Activated naive CD4-positive, alpha-beta T cell (primary cell): Measurements from ENCODE around the gene PCTP.

ENCODE experiments used
- DNase-seq, 4 experiments: peaks; one replicate each; lab custom pipeline; 2025; lab: John Stamatoyannopoulos, UW

Gene PCTP

DNA sequence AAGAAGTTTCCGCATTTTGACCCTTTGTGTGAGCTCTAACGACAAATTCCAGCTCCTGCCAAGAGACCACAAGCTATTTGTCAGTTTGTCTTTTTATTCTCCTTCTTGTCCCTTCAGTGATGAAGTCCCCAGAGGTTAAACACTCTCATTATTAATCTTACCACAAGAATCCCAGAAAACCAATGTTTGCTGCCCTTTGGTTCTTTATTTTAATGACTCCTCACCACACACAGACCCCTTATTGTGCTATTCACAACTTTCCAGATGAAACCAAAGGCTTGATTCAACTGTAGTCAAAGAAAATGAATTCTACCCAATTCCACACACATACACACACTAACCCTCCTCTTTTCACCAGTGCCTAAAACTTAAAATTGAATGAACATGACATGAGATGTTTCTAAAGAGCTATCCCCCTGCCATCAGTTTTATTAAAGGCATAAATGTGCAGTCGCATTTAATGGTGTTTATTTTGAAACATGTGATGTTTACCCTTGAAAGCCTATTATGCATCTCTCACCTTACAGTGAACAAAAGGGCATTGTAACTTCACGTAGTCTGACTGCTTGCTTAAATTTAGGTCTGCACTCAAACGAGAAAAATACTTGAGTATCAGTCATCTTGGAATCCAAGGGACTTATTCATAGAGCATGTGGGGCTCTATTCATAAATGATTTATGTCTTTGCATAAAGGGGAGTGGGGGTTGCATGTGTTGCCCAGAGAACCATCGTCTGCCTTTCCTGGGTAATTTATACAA, 44.1 kb downstream of the PCTP start:
- no peak for DNase-seq

DNA sequence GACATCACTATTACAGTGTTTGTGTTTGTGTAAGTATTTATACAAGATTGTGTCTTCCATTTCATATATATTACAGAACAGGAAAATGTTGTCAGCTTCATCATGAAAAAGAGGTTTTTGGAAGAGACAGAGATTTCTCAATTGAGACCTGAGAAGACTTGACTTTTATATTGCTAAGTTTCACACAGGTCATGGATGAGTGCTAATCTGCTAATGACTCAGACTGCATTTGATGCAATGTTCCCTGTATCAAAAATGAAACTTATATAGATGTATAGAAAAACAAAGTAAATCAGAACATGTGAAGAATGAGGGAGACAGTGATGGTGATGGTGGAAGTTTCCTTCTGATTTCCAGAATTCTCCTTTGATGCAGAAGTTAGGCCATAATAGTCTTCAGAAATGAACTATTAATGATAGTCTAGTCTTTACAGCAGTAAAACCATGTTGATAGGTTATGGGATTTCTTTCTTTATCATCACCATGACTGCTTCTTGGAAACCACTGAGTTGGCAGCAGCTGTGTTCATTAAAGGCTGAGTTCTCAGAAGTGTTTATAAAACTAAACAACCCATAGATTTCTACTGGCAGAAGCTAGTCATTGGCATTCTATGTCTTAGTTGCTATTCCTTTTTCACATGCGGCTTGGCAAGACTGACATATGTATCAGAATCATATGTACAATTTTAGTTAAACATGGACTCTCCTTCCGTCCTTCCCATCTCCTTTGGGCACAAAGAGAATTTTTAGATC, 56.1 kb downstream of the PCTP start:
- no peak for DNase-seq

DNA sequence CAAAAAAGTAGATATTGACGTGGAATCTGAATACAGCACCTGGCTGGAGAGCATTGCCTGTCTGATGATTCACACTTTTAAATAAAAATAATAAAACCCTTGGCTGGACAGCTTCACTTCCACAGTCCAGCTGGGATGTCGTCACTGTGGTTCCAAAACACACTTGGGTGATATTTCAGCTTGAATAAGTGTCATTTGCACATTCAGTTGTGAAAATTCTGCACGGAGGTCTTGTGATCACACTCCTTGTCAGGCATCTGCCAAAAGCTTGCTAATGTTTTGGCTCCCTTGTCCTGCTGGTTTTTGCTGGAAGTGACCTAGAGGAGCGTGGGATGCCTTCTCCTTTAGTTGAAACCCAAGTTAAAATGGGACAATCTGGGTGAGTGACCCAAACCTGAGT, 60.7 kb downstream of the PCTP start:
- DNase-seq = no peak

DNA sequence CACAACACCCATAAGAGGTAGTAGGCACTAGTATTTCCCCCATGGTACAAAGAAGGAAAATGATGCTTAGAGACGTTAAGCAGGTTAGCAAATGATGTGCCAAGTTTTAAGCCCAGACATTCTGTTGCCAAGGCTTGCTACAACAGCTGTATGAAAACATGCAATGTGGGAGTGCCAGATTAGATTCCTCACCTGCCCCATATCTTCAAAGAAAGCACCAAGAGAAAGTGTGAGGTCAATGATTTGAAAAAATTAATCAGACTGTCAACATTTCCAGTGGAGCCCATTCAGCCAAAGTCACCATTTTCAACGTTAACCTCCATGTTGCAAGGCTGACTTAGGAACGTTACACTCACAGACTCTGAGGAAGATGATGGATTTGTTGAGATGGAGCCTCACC, 61.5 kb downstream of the PCTP start:
- DNase-seq = no peak

DNA sequence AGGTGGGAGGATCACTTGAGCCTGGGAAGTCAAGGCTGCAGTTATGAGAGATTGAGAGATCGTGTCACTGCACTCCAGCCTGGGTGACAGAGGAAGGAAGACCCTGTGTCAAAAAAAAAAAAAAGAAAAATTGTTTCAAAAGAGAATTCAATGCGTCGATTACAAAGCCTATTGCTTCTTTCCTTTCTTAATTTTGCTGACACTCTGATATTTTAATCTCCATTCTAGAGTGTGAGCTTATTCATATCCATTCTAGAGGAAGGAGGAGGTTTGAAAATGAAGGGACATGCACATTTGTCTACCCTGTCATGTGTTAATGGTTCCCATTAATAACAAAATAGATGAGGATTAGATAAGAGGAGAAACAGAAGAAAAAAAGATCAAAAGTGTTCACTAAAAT, 63.1 kb downstream of the PCTP start:
- no peak for DNase-seq

DNA sequence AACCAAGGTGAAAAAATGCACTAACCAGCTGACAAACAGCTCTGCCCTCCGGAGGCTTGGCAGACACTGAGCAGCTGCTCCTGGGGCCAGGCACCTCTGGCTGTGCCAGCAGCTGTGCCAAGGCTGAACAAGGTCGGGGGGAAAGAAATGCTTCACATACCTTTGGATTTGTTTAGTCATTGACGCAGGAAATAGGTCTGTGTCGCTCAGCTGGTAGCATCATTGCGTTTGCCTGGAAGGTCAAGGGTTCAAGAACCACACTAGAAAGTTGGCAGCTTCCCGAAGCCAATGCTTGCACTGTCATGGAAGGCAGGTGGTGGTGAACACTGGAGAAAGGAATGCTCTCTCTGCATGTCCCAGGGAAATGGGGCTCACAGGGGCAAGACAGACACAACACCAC, 63.5 kb downstream of the PCTP start:
- no peak for DNase-seq

DNA sequence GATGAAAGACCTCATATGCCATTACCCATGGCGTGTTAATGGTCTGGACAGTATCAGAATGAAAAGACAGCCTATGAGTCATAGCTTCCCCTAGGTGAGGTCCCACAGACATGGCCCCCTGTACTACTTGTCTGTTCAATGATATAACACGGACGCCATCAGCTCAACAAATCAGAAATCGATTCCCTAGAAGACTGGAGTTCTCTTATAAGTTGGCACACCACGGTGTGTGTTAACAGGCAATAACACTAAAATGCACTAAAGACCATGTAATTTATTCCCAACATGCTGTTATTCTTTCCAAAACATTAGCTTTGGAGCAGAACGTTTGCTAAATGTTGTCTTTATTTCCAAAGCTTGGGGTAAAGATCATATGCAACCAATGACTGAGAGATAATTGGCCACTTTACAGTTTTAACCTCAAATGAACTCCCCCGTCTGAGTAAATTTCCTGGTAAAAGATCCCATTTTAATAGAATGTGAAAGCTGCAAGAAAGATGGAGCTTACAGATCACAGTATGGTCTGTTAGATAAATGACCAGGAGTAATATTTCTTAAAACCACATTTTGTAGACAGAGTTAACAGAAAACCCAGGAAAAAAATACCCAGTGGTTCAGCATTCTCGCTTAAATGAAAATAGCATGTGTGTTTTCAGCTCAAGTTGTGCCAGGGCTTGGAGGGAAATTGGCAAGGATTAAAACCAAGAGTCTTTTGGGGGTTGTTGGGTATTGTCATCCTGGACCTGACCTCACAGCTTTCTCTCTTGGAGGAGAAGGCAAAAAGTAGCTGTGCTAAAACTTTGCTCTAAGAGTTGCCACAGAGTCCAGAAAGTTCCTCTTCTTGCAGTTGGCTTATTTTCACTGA, 65.9 kb downstream of the PCTP start:
- DNase-seq = no peak

DNA sequence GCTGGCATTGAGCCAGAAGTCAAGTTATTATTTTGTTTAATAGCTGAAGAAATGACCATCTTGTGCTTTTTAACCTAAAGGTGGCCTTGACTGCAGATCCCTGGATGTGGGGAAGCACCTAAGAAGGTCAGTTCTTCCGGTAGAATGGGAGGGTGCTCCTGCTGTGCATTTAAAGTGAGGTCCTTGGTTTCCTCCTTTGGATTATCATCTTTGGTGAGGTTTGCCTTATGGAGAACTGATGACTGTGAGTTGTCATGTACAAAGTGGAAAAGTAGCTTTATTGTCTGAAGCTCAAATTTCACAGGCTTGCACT, 66.5 kb downstream of the PCTP start:
- DNase-seq = no peak

DNA sequence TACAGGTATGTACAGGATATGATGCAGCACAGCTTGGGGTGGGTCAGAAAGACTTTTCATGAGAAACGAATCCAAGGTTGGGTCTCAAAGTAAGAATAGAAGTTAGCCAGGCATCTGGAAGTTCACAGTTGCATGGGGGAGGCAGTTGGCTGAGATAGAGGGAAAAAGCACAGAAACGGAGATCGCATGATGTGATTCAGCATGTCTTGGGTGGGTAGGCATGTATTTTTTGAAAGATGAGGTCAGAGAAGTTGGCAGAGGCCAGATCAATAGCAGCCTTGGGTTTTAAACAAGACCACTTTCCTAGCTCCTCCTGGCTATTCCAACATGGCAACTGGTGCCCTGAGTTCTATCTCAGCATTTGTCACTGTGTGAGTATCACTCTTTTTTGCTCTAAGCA, 67.2 kb downstream of the PCTP start:
- DNase-seq = no peak

DNA sequence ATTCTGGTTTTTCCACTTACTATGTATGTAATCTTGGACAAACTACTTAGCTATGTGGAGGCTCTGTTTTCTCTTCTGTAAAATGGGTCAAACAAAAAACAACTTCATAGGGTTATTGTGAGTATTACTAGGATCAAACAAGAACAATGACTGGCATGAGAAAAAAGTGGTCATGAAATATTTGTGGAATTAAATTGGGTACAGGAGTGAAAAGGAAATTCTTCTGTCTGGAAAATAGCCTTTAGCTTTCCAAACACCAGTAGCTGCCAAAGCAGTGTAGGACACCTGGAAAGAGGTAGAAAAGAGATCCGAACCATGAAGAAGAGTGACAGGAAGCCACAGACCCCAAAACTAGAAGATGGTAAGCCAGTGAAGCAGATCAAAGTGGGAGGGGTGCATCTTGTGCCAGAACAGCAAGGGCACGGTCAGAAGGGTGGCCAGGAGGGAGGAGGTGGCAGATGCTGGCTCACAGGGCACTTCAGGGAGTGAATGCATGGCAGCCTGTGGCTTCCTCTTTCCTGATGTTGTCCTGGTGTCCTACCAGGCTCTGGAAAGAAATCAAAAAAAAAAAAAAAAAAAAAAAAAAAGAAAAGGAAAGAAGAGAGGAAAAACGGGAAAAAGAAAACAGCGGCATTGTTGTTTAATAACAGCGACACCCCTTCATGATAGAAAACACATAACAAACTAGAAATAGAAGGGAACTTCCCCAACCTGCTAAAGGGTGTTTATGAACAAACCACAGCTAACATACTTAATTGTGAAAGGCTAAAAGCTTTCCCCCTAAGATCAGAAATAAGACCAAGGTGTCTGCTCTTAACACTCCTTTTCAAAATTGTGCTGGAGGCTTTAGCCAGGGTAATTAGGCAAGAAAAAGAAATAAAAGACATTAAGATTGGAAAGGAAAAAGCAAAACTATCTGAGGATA, 67.9 kb downstream of the PCTP start:
- no peak for DNase-seq

DNA sequence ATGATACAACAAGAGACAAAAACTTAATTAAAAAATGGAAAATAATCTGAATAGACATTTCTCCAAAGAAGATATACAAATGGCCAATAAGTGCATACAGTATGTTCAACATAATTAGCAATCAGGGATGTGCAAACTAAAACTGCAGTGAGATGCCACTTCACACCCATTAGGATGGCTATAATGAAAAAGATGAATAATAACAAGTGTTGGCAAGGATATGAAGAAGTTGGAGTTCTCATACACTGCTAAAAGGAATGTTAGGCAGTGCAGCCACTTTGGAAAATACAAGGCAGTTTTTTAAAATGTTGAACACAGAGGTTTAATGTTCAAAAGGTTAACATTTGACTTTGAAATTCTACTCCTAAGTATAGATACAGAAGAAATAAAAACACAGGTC, 69.8 kb downstream of the PCTP start:
- DNase-seq = no peak

DNA sequence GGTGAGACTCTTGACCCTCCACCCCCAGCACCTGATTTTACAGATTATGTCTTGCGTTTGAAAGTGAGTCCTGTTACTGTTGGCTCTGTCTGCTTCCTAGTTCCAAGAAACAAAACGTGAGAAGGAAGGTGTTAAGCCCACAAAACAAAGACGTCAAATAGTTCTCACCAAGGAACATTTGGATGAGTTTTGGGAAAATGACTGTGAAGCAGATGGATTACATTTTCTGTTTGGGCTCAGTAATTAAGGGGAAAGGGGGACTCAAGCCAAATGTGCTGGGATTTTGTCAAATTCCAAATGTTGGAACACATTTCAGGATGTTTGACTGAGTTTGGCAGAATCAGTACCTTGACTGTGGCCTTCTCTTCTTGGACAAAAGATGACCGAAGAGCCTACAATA, 71.2 kb downstream of the PCTP start:
- no peak for DNase-seq

DNA sequence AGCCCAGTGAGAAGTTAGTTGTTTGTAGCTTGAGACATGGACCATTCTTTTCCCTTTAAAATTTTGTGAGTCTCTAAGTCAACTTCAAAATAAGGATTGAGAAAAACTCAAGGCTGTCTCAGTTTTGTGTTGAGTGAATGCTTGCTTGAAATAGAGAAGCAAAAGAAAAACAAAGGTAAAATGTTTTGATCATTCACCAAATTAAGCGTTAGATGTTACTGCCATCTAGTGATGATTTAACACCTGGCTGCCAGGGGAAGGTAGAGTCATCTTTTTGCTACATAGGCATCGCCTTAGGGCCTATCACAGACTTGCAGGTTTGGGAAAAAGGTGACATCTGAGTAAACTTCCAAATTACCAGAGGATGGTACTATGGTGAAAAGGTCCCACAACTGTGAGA, 74.4 kb downstream of the PCTP start:
- DNase-seq = no peak
